GM15510 (cell line): ENCODE data around the gene THADA.

ENCODE experiments used
- POLR2A ChIP-seq: IDR thresholded peaks from 3 replicates; pipeline ENCODE4 v1.6.1; 2011; ENCODE audit warnings: borderline replicate concordance; ENCODE audit not compliant: insufficient read length; ENCODE audit errors: extremely low read depth

Gene THADA

DNA sequence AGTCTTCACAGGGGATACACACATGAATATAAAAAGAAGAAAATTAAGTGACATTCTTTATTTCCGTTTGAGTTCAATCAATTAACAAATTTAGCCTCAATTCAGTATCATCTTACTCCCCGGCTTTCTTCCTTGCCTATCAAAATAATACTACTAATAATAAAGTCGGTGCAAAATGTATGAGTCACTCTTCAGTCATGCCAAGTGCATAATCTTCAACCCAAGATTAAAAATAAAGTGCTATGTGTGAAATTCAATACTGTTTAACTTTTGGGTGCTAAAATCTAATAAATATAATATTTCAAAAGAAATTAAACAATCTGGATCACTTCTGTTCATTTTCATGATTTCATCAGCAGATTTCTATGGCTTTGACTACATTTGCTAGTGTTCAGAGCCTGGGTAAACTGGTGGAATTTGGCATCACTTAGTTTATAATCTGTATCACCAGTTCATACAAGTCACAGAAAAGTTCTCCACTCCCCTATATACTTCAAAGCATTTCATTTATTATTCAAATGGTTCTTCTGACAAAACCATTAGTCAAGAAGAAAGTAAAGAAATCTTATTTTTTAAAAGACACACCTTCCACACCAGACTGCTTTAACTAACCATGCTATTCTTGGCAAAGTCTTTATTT, 183.6 kb downstream of the THADA start:
- TF ChIP-seq POLR2A, result no peak

DNA sequence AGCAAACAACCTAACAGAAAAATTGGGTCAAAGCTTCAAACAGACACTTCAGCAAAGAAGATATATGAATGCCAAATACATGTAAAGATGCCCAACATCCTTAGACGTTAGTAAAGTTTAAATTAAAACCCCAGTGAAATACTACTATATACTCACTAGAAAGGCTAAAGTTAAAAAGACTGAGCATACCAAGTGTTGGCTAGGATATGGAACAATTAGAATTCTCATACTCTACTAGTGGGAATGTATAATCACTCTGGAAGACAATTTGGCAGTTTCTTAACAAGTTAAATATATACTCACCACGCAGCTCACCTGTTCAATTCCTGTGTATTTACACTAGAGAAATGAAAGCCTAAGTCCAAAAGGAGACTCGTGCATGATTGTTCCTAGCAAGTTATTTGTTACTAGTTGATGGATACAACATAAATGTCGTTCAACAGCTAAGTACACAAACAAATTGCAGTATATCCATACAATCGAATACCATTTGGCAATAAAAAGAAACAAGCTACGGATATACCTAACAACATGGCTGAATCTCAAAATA, 185.7 kb downstream of the THADA start:
- no peak for TF ChIP-seq POLR2A

DNA sequence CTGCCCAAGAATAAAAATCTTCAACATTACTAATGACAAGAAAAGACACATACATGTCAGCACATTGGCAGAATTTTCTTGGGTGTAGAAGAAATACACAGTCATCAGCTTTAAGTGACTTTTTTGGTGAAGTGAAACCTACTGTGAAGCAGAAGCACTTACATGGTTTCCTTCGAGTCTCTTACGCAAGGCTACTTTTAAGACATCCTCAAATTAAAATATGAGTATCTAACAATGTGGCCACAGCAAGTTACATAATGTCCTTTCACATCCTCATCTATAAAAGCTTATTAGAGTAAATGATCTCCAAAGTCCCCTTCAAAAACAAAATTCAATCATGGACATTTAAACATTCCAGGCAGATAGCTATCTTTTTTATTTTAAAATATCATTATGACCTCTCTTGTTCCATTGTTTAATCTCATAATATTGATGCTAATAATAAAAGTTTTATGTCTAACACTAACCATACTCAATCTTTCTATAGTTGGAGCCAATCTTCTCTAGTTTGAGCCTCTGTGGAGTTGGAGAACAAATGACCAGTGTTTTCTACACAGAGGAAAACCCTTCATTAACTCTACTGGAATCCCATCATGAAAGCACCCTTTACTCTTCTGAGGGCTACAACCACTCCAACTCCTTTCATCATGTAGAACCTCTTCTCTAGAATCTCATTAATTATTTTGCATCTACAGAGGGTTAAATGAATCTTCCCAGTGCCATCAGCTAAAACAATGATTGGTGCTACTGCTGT, 187.3 kb downstream of the THADA start:
- TF ChIP-seq POLR2A, result no peak

DNA sequence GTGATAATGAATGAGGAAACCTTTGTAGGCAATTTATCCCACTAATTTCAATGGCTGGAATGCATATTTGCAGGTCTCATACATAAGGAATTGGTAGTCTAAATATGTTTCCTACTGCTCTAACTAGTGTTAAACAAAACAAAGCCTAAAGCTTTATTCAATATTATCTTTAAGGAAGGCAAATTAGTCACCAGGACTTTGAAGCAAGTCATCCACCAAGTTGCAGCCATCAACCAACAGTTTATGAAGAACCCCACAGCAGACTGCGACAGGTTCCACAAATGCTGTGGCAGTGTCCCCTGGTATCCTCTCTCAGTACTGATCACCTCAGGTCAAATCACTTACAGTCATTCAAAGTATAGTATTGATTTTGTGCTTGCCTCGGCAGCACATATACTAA, 187.9 kb downstream of the THADA start:
- TF ChIP-seq POLR2A, result no peak

DNA sequence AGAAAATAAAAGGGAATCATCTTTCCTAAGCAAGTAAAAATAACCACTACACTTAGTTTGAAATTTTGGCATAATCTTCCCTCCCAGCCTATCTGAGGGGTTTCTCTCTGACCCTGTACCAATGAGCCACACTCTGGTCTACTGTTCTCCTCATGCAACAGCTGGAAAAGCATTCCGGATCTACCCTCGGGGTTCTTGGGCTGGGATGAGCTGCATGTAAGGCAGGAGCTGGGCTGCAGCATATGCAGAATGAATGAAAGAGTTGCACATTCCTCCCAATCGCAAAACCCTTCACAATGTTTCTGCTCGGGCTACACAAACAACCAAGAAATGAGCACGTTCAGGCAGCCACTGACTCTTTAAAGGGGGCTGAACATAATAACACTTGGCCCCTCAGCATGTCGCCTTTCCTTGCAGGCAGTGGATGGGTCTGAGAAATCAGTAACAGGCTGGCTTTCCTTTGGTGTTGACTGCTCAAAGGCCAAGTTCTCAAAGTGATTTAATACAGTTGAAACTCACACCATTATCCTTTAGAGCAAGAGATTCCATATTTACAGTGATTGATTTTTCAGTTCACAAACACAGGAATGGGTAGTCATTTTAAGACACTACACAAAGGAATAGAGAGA, 189.1 kb downstream of the THADA start:
- no peak for TF ChIP-seq POLR2A

DNA sequence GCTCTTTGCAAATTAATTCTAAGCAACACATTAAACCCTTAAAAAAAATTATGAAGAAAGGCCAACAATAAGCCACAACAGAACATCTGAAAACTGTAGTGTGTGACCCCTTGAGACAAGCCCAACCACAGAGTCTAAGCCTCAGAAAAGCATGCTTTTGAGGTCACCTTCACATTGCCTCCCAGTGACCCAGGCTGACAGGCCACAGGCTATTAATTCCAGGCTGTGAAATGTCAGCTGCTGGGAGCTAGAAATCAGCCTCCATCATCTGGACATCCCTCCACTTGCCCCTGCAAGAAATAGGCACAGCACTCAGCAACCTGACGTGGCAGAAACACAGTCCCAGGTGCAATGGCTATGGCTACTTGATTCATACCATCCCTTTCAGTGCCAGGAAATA, 190.0 kb downstream of the THADA start:
- TF ChIP-seq POLR2A, result no peak

DNA sequence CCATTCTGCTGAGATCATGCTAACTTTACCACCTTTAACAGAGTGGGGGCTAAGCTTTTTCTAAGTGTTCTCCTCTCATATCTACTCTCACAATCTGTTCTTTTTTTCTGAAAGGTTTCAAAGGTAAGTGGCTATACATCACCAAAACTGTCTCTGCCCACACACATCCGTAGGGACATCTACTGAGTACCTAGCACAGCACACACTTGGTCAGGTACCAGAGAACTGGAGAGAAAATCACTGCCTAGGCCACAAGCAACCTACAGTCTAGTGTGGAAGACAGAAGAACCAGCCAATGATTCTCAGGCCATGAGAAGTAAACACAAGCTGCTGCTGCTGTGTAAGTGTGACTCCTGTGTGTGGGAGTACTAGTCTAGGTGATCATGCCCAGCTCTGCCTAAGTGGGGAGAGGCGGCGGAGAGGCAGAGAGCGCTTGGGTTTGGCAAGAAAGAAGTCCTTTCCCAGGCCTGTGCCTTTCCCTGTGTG, 193.3 kb downstream of the THADA start:
- no peak for TF ChIP-seq POLR2A

DNA sequence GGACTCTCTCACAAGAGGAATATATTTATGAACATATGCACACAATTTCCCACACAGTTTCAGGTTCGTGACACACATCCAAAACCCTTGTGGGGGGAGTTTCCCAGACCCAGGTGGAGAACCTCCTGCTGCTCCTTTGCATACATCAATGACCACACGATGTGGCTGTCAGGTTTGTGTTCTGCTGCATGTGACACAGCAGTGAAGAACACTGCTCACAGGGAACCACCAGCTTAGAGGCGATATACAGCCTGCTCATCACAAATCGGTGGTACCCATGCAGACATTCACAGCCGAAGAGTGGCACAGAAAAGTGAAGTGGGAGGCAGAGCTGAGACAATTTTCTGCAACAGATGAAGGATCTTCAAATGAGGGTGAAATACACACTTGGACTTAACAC, 193.8 kb downstream of the THADA start:
- peak; percentile 28 for TF ChIP-seq POLR2A

DNA sequence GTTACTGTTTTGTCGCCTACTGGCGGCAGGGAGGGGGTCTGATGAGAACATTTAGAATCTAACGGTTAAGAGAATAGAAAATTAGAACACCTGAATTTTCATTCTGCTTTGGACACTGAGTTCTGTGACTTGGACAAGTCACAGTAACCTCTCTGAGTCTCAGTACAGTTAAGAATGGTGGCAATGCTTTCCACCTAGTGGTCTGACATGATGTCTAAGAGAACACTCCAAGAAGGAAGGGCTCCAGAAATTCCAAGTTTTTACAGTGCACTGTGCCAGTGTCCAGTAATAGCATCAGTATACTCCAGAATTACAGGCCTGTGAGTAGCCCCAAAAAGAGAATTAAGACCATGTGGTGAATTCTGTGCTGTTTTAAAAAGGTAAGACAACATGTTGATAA, 195.3 kb downstream of the THADA start:
- TF ChIP-seq POLR2A, result no peak

DNA sequence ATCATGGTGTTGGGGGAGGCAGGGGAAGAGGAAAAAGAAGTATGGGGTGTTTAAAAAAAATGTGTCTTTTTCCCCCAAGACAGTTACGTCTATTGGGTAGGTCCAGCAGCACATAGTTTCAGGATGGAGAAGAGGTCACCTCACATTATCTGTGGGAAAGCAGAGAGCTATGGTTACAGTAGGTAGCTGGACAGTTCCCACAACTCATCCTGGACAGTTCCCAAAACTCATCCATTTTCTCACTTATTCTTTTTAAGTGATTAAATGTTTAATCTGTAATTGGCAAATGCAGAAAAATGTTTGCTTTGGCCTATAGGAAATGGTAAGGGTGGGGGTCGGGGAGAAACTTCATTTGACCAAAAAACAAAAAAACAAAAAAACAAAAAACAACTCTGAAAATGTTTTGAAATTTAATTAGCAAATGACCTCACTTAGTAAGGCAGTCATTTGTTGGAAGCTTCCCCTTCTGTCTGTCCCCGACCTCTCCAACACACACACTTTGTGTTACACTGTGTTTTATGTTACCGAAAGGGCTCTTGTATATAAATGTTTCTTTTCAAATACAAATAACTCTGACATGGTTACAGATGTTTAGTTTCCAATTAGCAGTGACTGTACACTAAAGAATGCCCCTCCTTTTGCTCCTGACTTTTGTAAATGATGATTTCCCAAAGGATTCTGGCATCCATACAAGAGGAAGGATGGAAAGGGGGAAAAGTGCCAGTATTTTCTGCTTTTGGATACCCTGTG, 196.1 kb downstream of the THADA start:
- no peak for TF ChIP-seq POLR2A

DNA sequence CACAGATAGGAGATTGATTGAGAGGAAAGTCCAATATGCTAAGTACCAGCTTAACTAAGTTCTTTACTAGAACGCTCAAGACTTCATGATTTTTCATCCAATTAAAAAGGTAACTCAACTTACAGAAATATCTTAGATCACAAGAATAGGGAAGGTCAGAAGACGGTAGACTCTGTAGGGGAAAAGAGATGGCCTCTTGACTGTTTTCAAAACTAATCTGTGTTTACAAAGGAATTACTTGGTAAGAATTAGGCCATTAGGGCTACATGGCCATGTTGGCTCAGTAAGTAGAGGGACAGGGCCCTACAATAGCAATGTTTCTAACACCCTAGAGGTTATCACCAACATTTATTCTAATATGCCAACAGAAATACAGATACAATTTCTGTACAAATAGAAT, 196.7 kb downstream of the THADA start:
- no peak for TF ChIP-seq POLR2A

DNA sequence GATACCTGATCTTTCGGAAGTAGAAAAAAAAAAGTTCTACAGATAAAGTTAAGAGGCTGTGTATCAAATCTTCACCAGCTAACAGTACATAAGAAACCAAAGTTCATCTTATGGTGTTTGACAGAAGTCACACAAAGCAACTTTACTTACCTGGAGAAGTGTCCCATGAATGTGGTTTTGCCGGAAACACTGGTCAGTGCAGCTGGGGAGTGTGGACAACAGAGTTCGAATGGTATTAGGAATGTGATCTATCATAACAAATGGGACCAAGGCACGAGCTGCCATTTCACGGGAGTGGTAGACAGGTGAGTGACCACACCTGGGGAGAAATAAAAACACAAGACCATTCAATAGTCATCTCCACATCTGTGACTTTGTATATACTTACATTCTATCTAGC, 198.0 kb downstream of the THADA start:
- no peak for TF ChIP-seq POLR2A

DNA sequence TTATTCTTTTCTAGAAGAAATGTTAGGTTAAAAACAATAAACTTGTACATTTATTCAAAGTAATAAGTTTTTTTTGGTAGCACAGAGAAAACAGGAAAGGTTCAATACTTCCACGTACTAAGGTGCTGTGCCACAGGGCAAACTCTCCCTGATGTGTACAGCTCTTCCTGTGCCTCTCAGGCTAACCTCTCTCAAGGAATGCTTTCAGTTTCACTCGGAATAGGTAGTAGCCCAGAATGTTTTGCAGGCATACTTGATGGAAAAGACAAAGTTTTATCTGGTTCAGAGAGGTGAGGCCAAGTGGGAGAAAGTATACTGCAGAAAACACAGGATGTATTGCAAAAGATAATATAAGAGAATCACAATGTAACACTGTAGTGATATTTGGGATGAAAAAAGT, 198.4 kb downstream of the THADA start:
- no peak for TF ChIP-seq POLR2A

DNA sequence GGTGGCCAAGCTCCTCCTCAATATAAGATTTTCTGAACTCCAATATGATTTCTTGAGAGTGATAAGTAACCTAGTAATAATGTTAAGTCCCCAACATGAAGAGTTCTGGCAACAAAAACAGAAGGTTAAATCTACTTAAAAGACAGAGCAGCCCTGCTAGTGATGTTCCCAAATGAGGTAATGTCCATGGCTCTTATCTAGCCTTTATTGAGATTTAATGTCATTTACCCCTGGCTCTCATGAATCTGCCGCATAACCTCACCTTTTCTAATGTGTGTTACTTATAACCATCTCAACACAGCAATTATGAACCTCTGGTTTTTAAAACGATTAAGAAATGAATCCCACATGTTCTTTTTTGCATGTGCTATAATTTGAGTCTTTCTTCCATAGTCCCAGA, 201.9 kb downstream of the THADA start:
- TF ChIP-seq POLR2A, result no peak

DNA sequence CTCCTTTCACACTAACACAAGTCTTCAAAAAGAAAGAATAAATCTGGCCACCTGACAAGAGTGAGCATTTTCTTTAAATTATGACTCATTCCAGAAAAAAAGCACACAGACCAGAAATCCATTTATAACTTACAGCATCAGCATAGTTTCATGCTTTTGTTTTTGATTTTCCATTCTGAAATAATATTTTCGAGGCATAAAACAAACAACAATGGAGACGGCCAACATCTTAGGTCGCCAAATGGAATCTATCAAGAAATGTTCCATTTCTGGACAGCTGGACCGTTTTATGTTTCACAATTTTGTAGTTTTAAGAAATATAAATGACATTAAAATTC, 204.0 kb downstream of the THADA start:
- TF ChIP-seq POLR2A, result no peak
